Measurements from ENCODE around the gene DYRK1A. TPM values are rescaled to one million over a fixed set of nuclear protein-coding genes. Genes with fewer than 3 reads are reported as not detected.

DYRK1A gene
- total and polyA plus RNA-seq, 2 experiments from 2014 or later, result 4.2 to 61.7 TPM

- no peak for DNase-seq (ENCODE audit: low read depth in 1 of 2, low spot score in 1 of 2)
- Histone ChIP-seq H3K27ac (no peak overlapping the region), H3K4me1 (ENCODE audit: low read depth) (peaks cover 35% of the 10 kb centered on the region)
Measured at GRCh38 chr21:37557261-37557950, 190.8 kb downstream of the DYRK1A start.

GRCh38 chr21:37558676-37559211 lies 192.2 kb downstream of the DYRK1A start:
- Histone ChIP-seq H3K4me3 (no peak overlapping the region), H3K27ac (no peak overlapping the region), H3K36me3 (no peaks in the 10 kb centered on the region), H3K4me1 (ENCODE audit: low read depth) (peaks cover 22% of the 10 kb centered on the region), H3K27me3 (no peaks in the 10 kb centered on the region), H3K9me3 (ENCODE audit: low read depth) (no peaks in the 10 kb centered on the region)
- TF ChIP-seq CTCF (IDR thresholded peaks at IDR 0.05; ENCODE audit: low read depth, low read length), result no peak
- no peak for DNase-seq (ENCODE audit: low read depth in 1 of 2, low spot score in 1 of 2)

More at GRCh38 chr21:37557261-37557950, 190.8 kb downstream of the DYRK1A start:
- Histone ChIP-seq H3K4me3 (no peak overlapping the region), H3K27me3 (no peaks in the 10 kb centered on the region), H3K9me3 (ENCODE audit: low read depth) (no peaks in the 10 kb centered on the region), H3K36me3 (no peaks in the 10 kb centered on the region)
- TF ChIP-seq CTCF (IDR thresholded peaks at IDR 0.05; ENCODE audit: low read depth, low read length), result no peak

GRCh38 chr21:37560385-37560784 lies 193.8 kb downstream of the DYRK1A start:
- Histone ChIP-seq H3K4me1 (ENCODE audit: low read depth) (peaks cover 20% of the 10 kb centered on the region), H3K36me3 (no peaks in the 10 kb centered on the region), H3K27ac (no peak overlapping the region), H3K27me3 (no peaks in the 10 kb centered on the region), H3K4me3 (no peak overlapping the region), H3K9me3 (ENCODE audit: low read depth) (no peaks in the 10 kb centered on the region)
- TF ChIP-seq CTCF (IDR thresholded peaks at IDR 0.05; ENCODE audit: low read depth, low read length), result no peak
- no peak for DNase-seq (ENCODE audit: low read depth in 1 of 2, low spot score in 1 of 2)

- TF ChIP-seq CTCF (IDR thresholded peaks at IDR 0.05; ENCODE audit: low read depth, low read length), result no peak
- H3K27me3 ChIP-seq, result no peaks in the 10 kb centered on the region
- no peak overlapping the region for H3K4me3 ChIP-seq
- H3K9me3 ChIP-seq (ENCODE audit: low read depth), result no peaks in the 10 kb centered on the region
- no peak for DNase-seq (ENCODE audit: low read depth in 1 of 2, low spot score in 1 of 2)
- no peak overlapping the region for H3K27ac ChIP-seq
- peaks cover 8% of the 10 kb centered on the region for H3K4me1 ChIP-seq (ENCODE audit: low read depth)
- no peaks in the 10 kb centered on the region for H3K36me3 ChIP-seq
Measured at GRCh38 chr21:37561506-37561905, 194.9 kb downstream of the DYRK1A start.

- TF ChIP-seq CTCF (IDR thresholded peaks at IDR 0.05; ENCODE audit: low read depth, low read length), result no peak
- Histone ChIP-seq H3K36me3 (no peaks in the 10 kb centered on the region), H3K27me3 (no peaks in the 10 kb centered on the region), H3K27ac (no peak overlapping the region), H3K4me1 (ENCODE audit: low read depth) (peaks cover 6% of the 10 kb centered on the region), H3K4me3 (no peak overlapping the region), H3K9me3 (ENCODE audit: low read depth) (no peaks in the 10 kb centered on the region)
- DNase-seq (ENCODE audit: low read depth in 1 of 2, low spot score in 1 of 2), result no peak
Measured at GRCh38 chr21:37561941-37562919, 195.7 kb downstream of the DYRK1A start.

Data from cardiac muscle cell (in vitro differentiated cells and primary cell).